ENCODE measurements around the gene OTOGL.

OTOGL gene

GRCh38 chr12:80161612-80162011 lies 62.3 kb downstream of the OTOGL start:
- no peak overlapping the region for H3K4me3 ChIP-seq (ENCODE audit: low read depth in 1 of 2, low read length in 2 of 2)
- H3K27ac ChIP-seq (ENCODE audit: low read depth, low read length), result no peak overlapping the region

GRCh38 chr12:80162177-80162576 lies 62.8 kb downstream of the OTOGL start:
- Histone ChIP-seq H3K27me3 (ENCODE audit: control insufficient read depth in 1 of 2, insufficient read depth in 2 of 2, low read length in 2 of 2) (no peaks in the 10 kb centered on the region), H3K9ac (ENCODE audit: low read depth in 1 of 2, low read length in 2 of 2) (no peak overlapping the region), H3K27ac (ENCODE audit: low read depth, low read length) (no peak overlapping the region), H3K4me1 (ENCODE audit: control insufficient read depth in 1 of 2, insufficient read depth in 2 of 2, low read length in 2 of 2) (no peaks in the 10 kb centered on the region), H3K36me3 (ENCODE audit: control insufficient read depth in 1 of 2, insufficient read depth in 2 of 2, low read length in 2 of 2) (no peaks in the 10 kb centered on the region), H3K4me3 (ENCODE audit: low read depth in 1 of 2, low read length in 2 of 2) (no peak overlapping the region), H3K9me3 (ENCODE audit: control insufficient read depth in 1 of 2, low read length in 2 of 2) (no peaks in the 10 kb centered on the region)

More at GRCh38 chr12:80161612-80162011, 62.3 kb downstream of the OTOGL start:
- no peak overlapping the region for H3K9ac ChIP-seq (ENCODE audit: low read depth in 1 of 2, low read length in 2 of 2)
- H3K4me1 ChIP-seq (ENCODE audit: control insufficient read depth in 1 of 2, insufficient read depth in 2 of 2, low read length in 2 of 2), result no peaks in the 10 kb centered on the region
- no peaks in the 10 kb centered on the region for H3K36me3 ChIP-seq (ENCODE audit: control insufficient read depth in 1 of 2, insufficient read depth in 2 of 2, low read length in 2 of 2)
- H3K9me3 ChIP-seq (ENCODE audit: control insufficient read depth in 1 of 2, low read length in 2 of 2), result no peaks in the 10 kb centered on the region
- no peaks in the 10 kb centered on the region for H3K27me3 ChIP-seq (ENCODE audit: control insufficient read depth in 1 of 2, insufficient read depth in 2 of 2, low read length in 2 of 2)

- H3K9ac ChIP-seq (ENCODE audit: low read depth in 1 of 2, low read length in 2 of 2), result no peak overlapping the region
- H3K4me1 ChIP-seq (ENCODE audit: control insufficient read depth in 1 of 2, insufficient read depth in 2 of 2, low read length in 2 of 2), result no peaks in the 10 kb centered on the region
- no peaks in the 10 kb centered on the region for H3K27me3 ChIP-seq (ENCODE audit: control insufficient read depth in 1 of 2, insufficient read depth in 2 of 2, low read length in 2 of 2)
- no peak overlapping the region for H3K27ac ChIP-seq (ENCODE audit: low read depth, low read length)
- no peaks in the 10 kb centered on the region for H3K9me3 ChIP-seq (ENCODE audit: control insufficient read depth in 1 of 2, low read length in 2 of 2)
- no peaks in the 10 kb centered on the region for H3K36me3 ChIP-seq (ENCODE audit: control insufficient read depth in 1 of 2, insufficient read depth in 2 of 2, low read length in 2 of 2)
- H3K4me3 ChIP-seq (ENCODE audit: low read depth in 1 of 2, low read length in 2 of 2), result no peak overlapping the region
Observed at GRCh38 chr12:80165746-80166145, 66.4 kb downstream of the OTOGL start.

GRCh38 chr12:80166751-80167150 lies 67.4 kb downstream of the OTOGL start:
- Histone ChIP-seq H3K9ac (ENCODE audit: low read depth in 1 of 2, low read length in 2 of 2) (no peak overlapping the region), H3K27me3 (ENCODE audit: control insufficient read depth in 1 of 2, insufficient read depth in 2 of 2, low read length in 2 of 2) (no peaks in the 10 kb centered on the region), H3K4me3 (ENCODE audit: low read depth in 1 of 2, low read length in 2 of 2) (no peak overlapping the region), H3K27ac (ENCODE audit: low read depth, low read length) (no peak overlapping the region), H3K9me3 (ENCODE audit: control insufficient read depth in 1 of 2, low read length in 2 of 2) (no peaks in the 10 kb centered on the region), H3K36me3 (ENCODE audit: control insufficient read depth in 1 of 2, insufficient read depth in 2 of 2, low read length in 2 of 2) (no peaks in the 10 kb centered on the region), H3K4me1 (ENCODE audit: control insufficient read depth in 1 of 2, insufficient read depth in 2 of 2, low read length in 2 of 2) (no peaks in the 10 kb centered on the region)

GRCh38 chr12:80168936-80169335 lies 69.6 kb downstream of the OTOGL start:
- H3K36me3 ChIP-seq (ENCODE audit: control insufficient read depth in 1 of 2, insufficient read depth in 2 of 2, low read length in 2 of 2), result no peaks in the 10 kb centered on the region
- H3K9me3 ChIP-seq (ENCODE audit: control insufficient read depth in 1 of 2, low read length in 2 of 2), result no peaks in the 10 kb centered on the region
- H3K27ac ChIP-seq (ENCODE audit: low read depth, low read length), result no peak overlapping the region
- H3K9ac ChIP-seq (ENCODE audit: low read depth in 1 of 2, low read length in 2 of 2), result no peak overlapping the region
- H3K27me3 ChIP-seq (ENCODE audit: control insufficient read depth in 1 of 2, insufficient read depth in 2 of 2, low read length in 2 of 2), result no peaks in the 10 kb centered on the region
- H3K4me3 ChIP-seq (ENCODE audit: low read depth in 1 of 2, low read length in 2 of 2), result no peak overlapping the region
- no peaks in the 10 kb centered on the region for H3K4me1 ChIP-seq (ENCODE audit: control insufficient read depth in 1 of 2, insufficient read depth in 2 of 2, low read length in 2 of 2)

- Histone ChIP-seq H3K9me3 (ENCODE audit: control insufficient read depth in 1 of 2, low read length in 2 of 2) (no peaks in the 10 kb centered on the region), H3K4me1 (ENCODE audit: control insufficient read depth in 1 of 2, insufficient read depth in 2 of 2, low read length in 2 of 2) (no peaks in the 10 kb centered on the region), H3K27ac (ENCODE audit: low read depth, low read length) (no peak overlapping the region), H3K36me3 (ENCODE audit: control insufficient read depth in 1 of 2, insufficient read depth in 2 of 2, low read length in 2 of 2) (no peaks in the 10 kb centered on the region), H3K27me3 (ENCODE audit: control insufficient read depth in 1 of 2, insufficient read depth in 2 of 2, low read length in 2 of 2) (no peaks in the 10 kb centered on the region), H3K4me3 (ENCODE audit: low read depth in 1 of 2, low read length in 2 of 2) (no peak overlapping the region), H3K9ac (ENCODE audit: low read depth in 1 of 2, low read length in 2 of 2) (no peak overlapping the region)
Observed at GRCh38 chr12:80170915-80171314, 71.6 kb downstream of the OTOGL start.

GRCh38 chr12:80173083-80173864 lies 73.9 kb downstream of the OTOGL start:
- Histone ChIP-seq H3K9me3 (ENCODE audit: control insufficient read depth in 1 of 2, low read length in 2 of 2) (no peaks in the 10 kb centered on the region), H3K9ac (ENCODE audit: low read depth in 1 of 2, low read length in 2 of 2) (no peak overlapping the region), H3K36me3 (ENCODE audit: control insufficient read depth in 1 of 2, insufficient read depth in 2 of 2, low read length in 2 of 2) (no peaks in the 10 kb centered on the region), H3K27ac (ENCODE audit: low read depth, low read length) (no peak overlapping the region), H3K27me3 (ENCODE audit: control insufficient read depth in 1 of 2, insufficient read depth in 2 of 2, low read length in 2 of 2) (no peaks in the 10 kb centered on the region), H3K4me1 (ENCODE audit: control insufficient read depth in 1 of 2, insufficient read depth in 2 of 2, low read length in 2 of 2) (no peaks in the 10 kb centered on the region), H3K4me3 (ENCODE audit: low read depth in 1 of 2, low read length in 2 of 2) (no peak overlapping the region)

- Histone ChIP-seq H3K36me3 (ENCODE audit: control insufficient read depth in 1 of 2, insufficient read depth in 2 of 2, low read length in 2 of 2) (no peaks in the 10 kb centered on the region), H3K27ac (ENCODE audit: low read depth, low read length) (no peak overlapping the region), H3K4me1 (ENCODE audit: control insufficient read depth in 1 of 2, insufficient read depth in 2 of 2, low read length in 2 of 2) (no peaks in the 10 kb centered on the region), H3K9ac (ENCODE audit: low read depth in 1 of 2, low read length in 2 of 2) (no peak overlapping the region), H3K9me3 (ENCODE audit: control insufficient read depth in 1 of 2, low read length in 2 of 2) (no peaks in the 10 kb centered on the region), H3K4me3 (ENCODE audit: low read depth in 1 of 2, low read length in 2 of 2) (no peak overlapping the region), H3K27me3 (ENCODE audit: control insufficient read depth in 1 of 2, insufficient read depth in 2 of 2, low read length in 2 of 2) (no peaks in the 10 kb centered on the region)
Observed at GRCh38 chr12:80175307-80175930, 76.1 kb downstream of the OTOGL start.

GRCh38 chr12:80176706-80177105 lies 77.4 kb downstream of the OTOGL start:
- Histone ChIP-seq H3K27me3 (ENCODE audit: control insufficient read depth in 1 of 2, insufficient read depth in 2 of 2, low read length in 2 of 2) (no peaks in the 10 kb centered on the region), H3K27ac (ENCODE audit: low read depth, low read length) (no peak overlapping the region), H3K9me3 (ENCODE audit: control insufficient read depth in 1 of 2, low read length in 2 of 2) (no peaks in the 10 kb centered on the region), H3K36me3 (ENCODE audit: control insufficient read depth in 1 of 2, insufficient read depth in 2 of 2, low read length in 2 of 2) (no peaks in the 10 kb centered on the region), H3K9ac (ENCODE audit: low read depth in 1 of 2, low read length in 2 of 2) (no peak overlapping the region), H3K4me3 (ENCODE audit: low read depth in 1 of 2, low read length in 2 of 2) (no peak overlapping the region), H3K4me1 (ENCODE audit: control insufficient read depth in 1 of 2, insufficient read depth in 2 of 2, low read length in 2 of 2) (no peaks in the 10 kb centered on the region)

GRCh38 chr12:80178846-80179245 lies 79.5 kb downstream of the OTOGL start:
- H3K4me3 ChIP-seq (ENCODE audit: low read depth in 1 of 2, low read length in 2 of 2), result no peak overlapping the region
- no peaks in the 10 kb centered on the region for H3K4me1 ChIP-seq (ENCODE audit: control insufficient read depth in 1 of 2, insufficient read depth in 2 of 2, low read length in 2 of 2)

More at GRCh38 chr12:80178846-80179245, 79.5 kb downstream of the OTOGL start:
- H3K9me3 ChIP-seq (ENCODE audit: control insufficient read depth in 1 of 2, low read length in 2 of 2), result no peaks in the 10 kb centered on the region
- no peak overlapping the region for H3K27ac ChIP-seq (ENCODE audit: low read depth, low read length)
- no peak overlapping the region for H3K9ac ChIP-seq (ENCODE audit: low read depth in 1 of 2, low read length in 2 of 2)
- H3K27me3 ChIP-seq (ENCODE audit: control insufficient read depth in 1 of 2, insufficient read depth in 2 of 2, low read length in 2 of 2), result no peaks in the 10 kb centered on the region
- no peaks in the 10 kb centered on the region for H3K36me3 ChIP-seq (ENCODE audit: control insufficient read depth in 1 of 2, insufficient read depth in 2 of 2, low read length in 2 of 2)
